GM18508 (cell line): Measurements from ENCODE around the gene LIMA1.
"Not testable (repeated sequence)": the region's sequence is repeated elsewhere in the genome, so short reads cannot be mapped to it uniquely, and the experiment has no call there.

Experiments
- ATAC-seq: cut with Tn5 transposase; IDR thresholded peaks from one replicate; pipeline ENCODE4 v1.9.1; 2021; ENCODE audit warnings: moderate number of reproducible peaks; ENCODE audit not compliant: insufficient read depth, unreplicated experiment

LIMA1 gene

GRCh38 chr12:50249464-50250182, 33.7 kb downstream of the LIMA1 start:
- ATAC-seq: no peak

- no peak for ATAC-seq
These were observed 34.4 kb downstream of the LIMA1 start for GRCh38 chr12:50248883-50249282.

- ATAC-seq: no peak
These were observed 34.9 kb downstream of the LIMA1 start for GRCh38 chr12:50248411-50248810.

GRCh38 chr12:50247665-50248064, 35.7 kb downstream of the LIMA1 start:
- not testable (repeated sequence) for ATAC-seq

DNA sequence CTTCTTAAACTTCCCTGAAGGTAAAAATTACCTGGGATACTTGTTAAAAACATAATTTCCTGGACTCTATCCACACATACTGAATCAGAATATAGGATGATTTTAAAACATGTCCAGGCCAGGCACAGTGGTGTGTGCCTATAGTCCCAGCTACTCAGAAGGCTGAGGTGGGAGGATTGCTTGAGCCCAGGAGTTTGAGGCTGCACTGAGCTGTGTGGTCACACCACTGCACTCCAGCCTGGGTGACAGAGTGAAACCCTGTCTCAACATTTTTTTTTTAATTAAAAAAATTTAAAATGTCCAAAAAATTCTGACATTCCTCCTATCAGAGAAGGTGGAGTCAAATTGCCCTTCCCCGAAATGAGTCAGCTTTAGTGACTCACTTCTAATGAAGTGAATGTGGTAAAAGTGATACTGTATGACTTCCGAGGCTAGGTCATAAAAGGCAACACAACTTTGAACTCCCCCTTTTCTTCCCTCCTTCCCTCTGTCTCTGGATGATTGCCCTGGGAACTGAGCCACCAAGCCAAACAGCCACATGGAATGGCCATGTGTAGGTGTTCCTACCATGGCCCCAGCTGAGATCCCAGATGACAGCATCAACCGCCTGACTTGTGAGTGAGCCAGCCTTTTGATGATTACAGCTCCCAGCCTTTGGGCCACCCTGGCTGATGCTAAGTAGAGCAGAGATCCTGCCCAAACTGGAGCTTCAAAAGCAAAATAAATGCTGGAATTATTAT, 36.3 kb downstream of the LIMA1 start:
- ATAC-seq: no peak

DNA sequence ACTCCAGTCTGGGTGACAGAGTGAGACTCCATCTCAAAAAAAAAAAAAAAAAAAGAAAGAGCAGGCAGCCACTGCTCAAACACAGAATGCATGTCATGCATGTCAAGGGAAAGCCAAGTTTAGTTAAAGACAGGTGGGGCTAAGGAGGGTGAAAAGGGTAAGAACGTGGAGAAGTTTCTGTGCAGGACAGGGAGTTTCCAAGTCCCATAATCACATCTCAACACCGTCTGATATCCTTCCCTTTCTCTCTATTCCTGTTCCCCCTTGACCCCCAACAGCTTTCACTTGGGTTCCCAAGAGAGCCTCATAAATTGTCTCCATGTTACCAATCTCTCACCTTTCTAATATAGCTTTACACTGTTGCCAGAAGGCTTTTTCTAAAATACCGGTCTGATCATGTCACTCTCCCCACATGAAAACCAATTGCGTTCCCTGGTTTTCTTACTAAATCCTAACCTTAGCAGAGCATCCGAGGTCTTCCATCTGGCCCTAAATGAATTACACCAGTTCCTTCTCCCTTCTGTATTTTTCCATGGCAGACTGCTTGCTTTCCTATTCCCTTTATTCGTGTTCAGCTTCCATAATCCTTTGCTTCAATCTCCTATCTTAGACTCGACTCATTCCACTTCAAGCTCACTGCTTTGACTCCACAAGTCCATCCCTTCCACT, 37.0 kb downstream of the LIMA1 start:
- no peak for ATAC-seq

GRCh38 chr12:50243507-50243906, 39.8 kb downstream of the LIMA1 start:
- ATAC-seq: no peak

GRCh38 chr12:50242751-50243191, 40.5 kb downstream of the LIMA1 start:
- ATAC-seq: no peak

- no peak for ATAC-seq
These were observed 42.1 kb downstream of the LIMA1 start for GRCh38 chr12:50241178-50241577.

DNA sequence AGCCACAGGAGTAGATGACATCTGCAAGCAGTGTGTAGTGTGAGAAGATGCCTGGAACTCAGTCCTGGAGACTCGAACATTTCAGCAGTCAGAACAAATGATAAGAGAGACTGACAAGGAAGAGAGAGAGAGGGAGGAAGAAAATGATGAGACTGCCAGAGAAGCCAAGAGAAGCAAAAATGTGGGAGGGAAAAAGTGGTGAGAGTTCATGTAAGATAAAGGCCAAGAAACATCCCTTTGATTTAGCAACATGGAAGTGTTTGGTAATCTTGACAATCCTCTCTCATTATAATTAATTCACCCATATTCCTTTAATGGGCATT, 42.6 kb downstream of the LIMA1 start:
- ATAC-seq: no peak

DNA sequence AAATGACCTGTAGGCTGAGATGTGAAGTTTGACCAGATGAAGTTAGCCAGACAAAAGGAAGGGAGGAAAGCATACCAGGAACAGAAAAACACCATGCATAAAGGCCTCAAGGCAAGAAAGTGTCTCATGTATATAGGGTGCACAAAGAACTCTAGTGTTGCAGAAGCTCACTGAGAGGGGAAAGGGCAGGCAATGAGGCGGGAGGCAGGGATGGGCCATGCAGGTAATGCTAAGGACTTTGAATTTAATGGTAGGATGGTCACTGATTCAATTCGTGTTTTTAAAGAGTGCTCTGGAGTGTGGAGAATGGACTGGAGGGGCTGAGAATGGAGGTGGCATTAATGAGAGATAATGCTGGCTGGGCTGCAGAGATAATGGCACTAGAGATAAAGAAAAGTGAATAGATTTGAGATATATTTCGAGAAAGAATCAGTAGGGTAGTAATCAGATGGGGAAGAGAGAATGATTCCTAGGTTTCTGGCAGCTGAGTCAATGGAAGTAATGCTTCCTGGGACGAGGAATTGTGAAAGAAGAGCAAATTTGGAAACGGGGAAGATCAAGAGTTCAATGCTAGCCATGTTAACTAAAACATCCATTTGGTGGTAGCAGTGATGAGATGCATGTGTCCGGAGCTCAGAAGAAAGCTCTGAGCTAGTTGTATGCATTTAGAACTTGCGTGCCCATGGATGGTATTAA, 43.1 kb downstream of the LIMA1 start:
- ATAC-seq: no peak

- no peak for ATAC-seq
These were observed 43.9 kb downstream of the LIMA1 start for GRCh38 chr12:50239355-50239891.

GRCh38 chr12:50234347-50234746, 49.0 kb downstream of the LIMA1 start:
- ATAC-seq: no peak

GRCh38 chr12:50232771-50233209, 50.5 kb downstream of the LIMA1 start:
- ATAC-seq: no peak

- ATAC-seq: no peak
These were observed 51.1 kb downstream of the LIMA1 start for GRCh38 chr12:50232206-50232605.

DNA sequence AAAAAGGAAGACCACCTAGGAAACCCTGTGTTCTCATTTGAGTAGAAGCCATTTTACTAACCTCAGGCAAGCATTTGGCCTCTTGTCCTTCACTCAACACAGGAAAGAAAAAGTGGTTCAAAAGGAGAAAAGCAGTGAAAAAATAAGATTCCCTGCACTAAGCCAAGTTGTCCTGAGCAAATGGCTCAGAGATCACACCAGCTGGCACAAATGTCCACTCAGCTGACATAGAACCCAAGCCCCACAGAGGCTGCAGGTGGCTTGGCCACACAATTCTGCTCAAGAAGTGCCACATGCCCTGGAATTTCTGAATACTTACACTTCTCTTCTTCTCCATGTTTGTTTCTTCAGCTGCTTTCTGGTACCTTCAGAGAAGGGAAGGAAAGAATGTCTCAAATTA, 52.0 kb downstream of the LIMA1 start:
- ATAC-seq: no peak

- ATAC-seq: no peak
These were observed 53.1 kb downstream of the LIMA1 start for GRCh38 chr12:50230217-50230616.

DNA sequence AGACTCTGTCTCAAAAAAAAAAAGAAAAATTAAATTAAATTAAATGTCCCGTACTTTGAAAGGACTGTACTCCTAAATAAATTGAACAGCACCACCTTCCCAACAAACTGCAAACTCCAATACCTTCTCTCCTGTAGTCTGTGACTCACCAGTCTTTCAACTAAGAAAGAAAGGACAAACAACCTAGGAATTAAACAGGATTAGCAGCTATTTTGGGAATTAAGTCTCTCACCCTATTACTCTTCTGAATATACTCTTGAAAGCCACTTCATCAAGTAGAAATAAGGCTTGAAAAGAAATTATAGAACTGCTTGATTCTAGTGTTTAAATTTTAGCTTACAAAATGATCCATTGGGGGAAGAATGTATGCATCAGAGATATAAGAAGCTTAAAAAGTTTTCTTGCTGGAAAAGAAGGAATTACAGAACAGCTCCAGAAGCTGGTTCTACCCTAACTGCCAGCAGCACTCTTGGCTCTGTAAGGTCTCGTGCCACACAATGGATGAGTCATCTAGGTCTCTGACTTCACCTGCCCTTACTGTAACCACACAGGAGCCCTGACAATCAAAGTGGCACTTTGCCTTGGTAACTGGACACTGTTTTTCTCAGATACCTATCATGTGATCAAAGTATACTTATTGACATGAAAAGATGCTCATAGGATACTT, 59.2 kb downstream of the LIMA1 start:
- ATAC-seq: no peak

DNA sequence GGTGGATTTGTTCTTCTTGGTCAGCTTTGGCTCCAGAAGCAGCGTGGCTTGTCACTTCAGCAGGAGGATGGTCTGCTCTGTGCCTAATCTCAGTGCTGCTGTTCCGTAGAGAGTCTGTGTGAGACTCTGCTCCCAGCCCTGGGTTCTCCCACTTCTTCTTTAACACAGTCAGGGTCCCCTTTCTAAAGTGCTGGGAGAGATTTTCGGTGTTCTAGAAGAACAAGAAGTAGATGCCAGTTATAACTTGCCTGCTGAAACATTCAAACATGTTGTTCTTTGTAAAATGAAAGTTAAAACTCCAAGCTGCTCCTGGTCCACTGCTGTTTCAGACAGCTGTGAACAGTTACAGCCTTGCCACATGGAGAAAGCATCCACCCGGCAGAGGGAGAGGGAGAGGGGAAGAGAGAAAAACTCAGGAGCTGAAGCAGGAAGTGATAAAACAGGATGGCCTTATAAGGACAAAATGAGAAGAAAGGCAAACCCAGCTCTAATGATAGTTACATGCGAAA, 61.0 kb downstream of the LIMA1 start:
- no peak for ATAC-seq
